Right lobe of liver (tissue), 4 donors: ENCODE measurements around the gene DMBX1.

Experiments
- CTCF ChIP-seq, 4 donors: fragments of 200-600 bp in 3 of 4; fragments of 450-650 bp in 1 of 4; IDR thresholded peaks; one replicate each; pipeline versions ENCODE4 v1.5.1 to v1.8.0; 2016 to 2022; ENCODE audit warnings: antibody characterized with exemption in 4 of 4, mild to moderate bottlenecking in 2 of 4
- POLR2A ChIP-seq: fragments of 450-650 bp; IDR thresholded peaks from one replicate; pipeline ENCODE4 v1.6.1; 2017; ENCODE audit warnings: antibody characterized with exemption, mild to moderate bottlenecking
- donor health status: DM: no; HTN: no; CAD: no.
- donor health status: DM: no; HTN: no; CAD: no.
- donor health status: DM: no; HTN: yes; CAD: no.

GRCh38 chr1:46452931-46453325, 36.7 kb upstream of the DMBX1 start:
- TF ChIP-seq POLR2A (no peak), CTCF (IDR thresholded peaks at IDR 0.05) (no peak)
